PC-3 (cell line): ENCODE results near the gene PSMB2. TPM values are rescaled to one million over a fixed set of nuclear protein-coding genes. Genes with fewer than 3 reads are reported as not detected.

ENCODE experiments used
- ATAC-seq: fragments of 200-7000 bp; cut with Tn5 transposase; 2 replicates; pipeline ENCODE4 v1.9.1; 2020; ENCODE audit warnings: mild to moderate bottlenecking, moderate library complexity
- BruUV-seq: library from RNA; stranded (reverse); fragments of 400-500 nt; replicated peaks from 2 replicates; lab custom pipeline; 2021; lab: Mats Ljungman, UMichigan
- CTCF ChIA-PET: fragments of 300-600 bp; sonication (Branson Sonifier 250); formaldehyde crosslinking; loops from one replicate; lab custom pipeline; 2022; ENCODE audit warnings: antibody characterized with exemption; lab: Charles Lee
- POLR2A ChIA-PET: fragments of 300-600 bp; sonication (Branson Sonifier 250); formaldehyde crosslinking; loops from one replicate; lab custom pipeline; 2022; ENCODE audit warnings: antibody characterized with exemption; ENCODE audit not compliant: unreplicated experiment; lab: Charles Lee
- DNase-seq: peaks from one replicate; pipeline ENCODE4 v3.0.0-alpha.2; 2015
- H2AFZ ChIP-seq: fragments of 300-600 bp; sonication (generic); 2 replicates; pipeline ENCODE4 v1.6.0; 2016; ENCODE audit warnings: antibody characterized with exemption, low read length
- H3F3A ChIP-seq: fragments of 300-600 bp; sonication (generic); one replicate; pipeline ENCODE4 v1.6.0; 2017; ENCODE audit warnings: antibody characterized with exemption, low read length, control low read depth, mild to moderate bottlenecking; ENCODE audit not compliant: unreplicated experiment
- H3K27ac ChIP-seq: fragments of 300-600 bp; sonication (generic); 2 replicates; pipeline ENCODE4 v1.5.1; 2016; ENCODE audit warnings: mild to moderate bottlenecking, low read length
- H3K27me3 ChIP-seq: fragments of 300-600 bp; sonication (generic); 2 replicates; pipeline ENCODE4 v1.6.1; 2016; ENCODE audit warnings: low read length, mixed read lengths
- H3K36me3 ChIP-seq: fragments of 300-600 bp; sonication (generic); 2 replicates; pipeline ENCODE4 v1.6.1; 2016; ENCODE audit warnings: low read depth, mixed run types, low read length, mixed read lengths
- H3K4me1 ChIP-seq: fragments of 300-600 bp; sonication (generic); 2 replicates; pipeline ENCODE4 v1.5.1; 2016; ENCODE audit warnings: low read length; ENCODE audit not compliant: insufficient read depth
- H3K4me2 ChIP-seq: fragments of 300-600 bp; sonication (generic); 2 replicates; pipeline ENCODE4 v1.6.0; 2016; ENCODE audit warnings: low read length
- H3K4me3 ChIP-seq: fragments of 300-600 bp; sonication (generic); 2 replicates; pipeline ENCODE4 v1.5.1; 2016; ENCODE audit warnings: mild to moderate bottlenecking, low read length, mixed read lengths
- H3K79me2 ChIP-seq: fragments of 300-600 bp; sonication (generic); 2 replicates; pipeline ENCODE4 v1.6.1; 2017; ENCODE audit warnings: low read length, mixed read lengths
- H3K9ac ChIP-seq: fragments of 300-600 bp; sonication (generic); 2 replicates; pipeline ENCODE4 v1.6.0; 2016; ENCODE audit warnings: mild to moderate bottlenecking, low read length
- H3K9me2 ChIP-seq: fragments of 300-600 bp; sonication (generic); replicated peaks from 2 replicates; pipeline ENCODE4 v1.6.1; 2016; ENCODE audit warnings: mixed run types, low read length, mixed read lengths
- H3K9me3 ChIP-seq: fragments of 300-600 bp; sonication (generic); 2 replicates; pipeline ENCODE4 v1.6.1; 2016; ENCODE audit warnings: low read length, mixed read lengths
- H4K20me1 ChIP-seq: fragments of 300-600 bp; sonication (generic); 2 replicates; pipeline ENCODE4 v1.6.1; 2016; ENCODE audit warnings: low read length, mixed read lengths
- EZH2 ChIP-seq: fragments of 300-600 bp; sonication (generic); IDR thresholded peaks from one replicate; pipeline ENCODE4 v1.6.1; 2017; ENCODE audit warnings: antibody characterized with exemption, mild to moderate bottlenecking, low read length; ENCODE audit not compliant: unreplicated experiment
- EZH2phosphoT487 ChIP-seq: fragments of 300-600 bp; sonication (generic); IDR thresholded peaks from 2 replicates; pipeline ENCODE4 v1.6.1; 2018; ENCODE audit warnings: mild to moderate bottlenecking, antibody characterized with exemption, low read length, borderline replicate concordance
- intact Hi-C: fragments of 100-400 bp; cut with micrococcal nuclease; formaldehyde crosslinking; loops from 2 replicates; pipeline ENCODE4 v1.9.0; 2023
- total RNA-seq: library from RNA; depleted of rRNA; stranded (reverse); fragments of >200 nt; gene quantifications from 2 replicates; pipeline ENCODE4 v1.2.3, GENCODE V29; 2014
- TF ChIP-seq, protein P1 (sequence below): fragments of 300-600 bp; sonication (generic); conservative IDR thresholded peaks from 2 replicates; pipeline ENCODE4 v1.5.1; 2017; ENCODE audit warnings: antibody characterized with exemption, low read depth, mild to moderate bottlenecking, low read length

PSMB2 gene
- total RNA-seq, 1 experiment from 2014 or later = 61.2 TPM

DNA sequence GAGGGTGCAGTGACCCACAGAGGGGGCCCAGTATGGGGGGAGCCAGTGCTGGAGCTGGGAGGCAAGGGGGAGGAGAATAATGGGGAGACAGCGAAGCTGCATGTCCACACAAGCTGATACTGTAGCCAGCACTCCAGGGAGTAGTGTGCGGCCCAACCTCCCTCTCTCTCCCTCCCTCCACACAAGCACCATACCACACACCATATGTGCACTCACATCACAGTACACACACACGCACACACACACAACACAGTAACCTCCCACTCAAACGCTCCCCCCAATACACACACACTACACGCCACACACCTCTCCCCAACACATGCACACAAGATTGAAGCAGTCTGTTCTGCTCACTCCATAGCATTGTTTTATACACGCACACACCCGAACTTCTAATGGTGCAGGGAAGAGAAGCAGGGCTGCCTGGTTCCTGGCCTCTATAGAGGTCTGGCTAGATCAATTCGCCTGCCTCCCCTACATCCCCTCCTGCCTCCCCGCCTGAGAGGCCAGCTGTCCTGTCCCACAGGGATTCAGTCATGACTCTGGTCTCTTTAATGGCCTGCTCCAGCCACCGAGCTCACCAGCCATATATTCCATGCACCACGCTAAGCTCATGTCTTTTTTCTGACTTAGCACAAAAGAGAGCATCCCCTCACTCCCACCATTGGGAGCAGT is 79.9 kb downstream of the PSMB2 start:
- H3K79me2 ChIP-seq = peaks cover 26% of the 10 kb centered on the region
- DNase-seq (no peak), ATAC-seq (no peak)
- H3F3A ChIP-seq = peaks cover 5% of the 10 kb centered on the region
- H3K27me3 ChIP-seq = no peaks in the 10 kb centered on the region
- no TSS peak for BruUV-seq
- H4K20me1 ChIP-seq = no peaks in the 10 kb centered on the region
- H3K36me3 ChIP-seq = peaks cover 5% of the 10 kb centered on the region; the same call in 1 of the 2 replicates
- H2AFZ ChIP-seq = no peak overlapping the region
- peaks cover 10% of the 10 kb centered on the region; the same call in 1 of the 2 replicates for H3K4me1 ChIP-seq
- H3K4me2 ChIP-seq = no peak overlapping the region
- no peaks in the 10 kb centered on the region for H3K9me2 ChIP-seq
- POLR2A ChIA-PET = no interaction called here
- CTCF ChIA-PET = interaction anchor here (0.8 kb wide), 1 partner anchor 109 kb away, joined by 3 read pairs; no protein-coding TSS in a partner anchor
- no peak overlapping the region for H3K4me3 ChIP-seq
- no peaks in the 10 kb centered on the region for H3K9me3 ChIP-seq
- intact Hi-C loops = no loop called here
- no peak overlapping the region for H3K9ac ChIP-seq
- no peak overlapping the region for H3K27ac ChIP-seq
- TF ChIP-seq, protein P1, sequence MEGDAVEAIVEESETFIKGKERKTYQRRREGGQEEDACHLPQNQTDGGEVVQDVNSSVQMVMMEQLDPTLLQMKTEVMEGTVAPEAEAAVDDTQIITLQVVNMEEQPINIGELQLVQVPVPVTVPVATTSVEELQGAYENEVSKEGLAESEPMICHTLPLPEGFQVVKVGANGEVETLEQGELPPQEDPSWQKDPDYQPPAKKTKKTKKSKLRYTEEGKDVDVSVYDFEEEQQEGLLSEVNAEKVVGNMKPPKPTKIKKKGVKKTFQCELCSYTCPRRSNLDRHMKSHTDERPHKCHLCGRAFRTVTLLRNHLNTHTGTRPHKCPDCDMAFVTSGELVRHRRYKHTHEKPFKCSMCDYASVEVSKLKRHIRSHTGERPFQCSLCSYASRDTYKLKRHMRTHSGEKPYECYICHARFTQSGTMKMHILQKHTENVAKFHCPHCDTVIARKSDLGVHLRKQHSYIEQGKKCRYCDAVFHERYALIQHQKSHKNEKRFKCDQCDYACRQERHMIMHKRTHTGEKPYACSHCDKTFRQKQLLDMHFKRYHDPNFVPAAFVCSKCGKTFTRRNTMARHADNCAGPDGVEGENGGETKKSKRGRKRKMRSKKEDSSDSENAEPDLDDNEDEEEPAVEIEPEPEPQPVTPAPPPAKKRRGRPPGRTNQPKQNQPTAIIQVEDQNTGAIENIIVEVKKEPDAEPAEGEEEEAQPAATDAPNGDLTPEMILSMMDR = no peak
- TF ChIP-seq EZH2phosphoT487 (no peak), EZH2 (no peak)

DNA sequence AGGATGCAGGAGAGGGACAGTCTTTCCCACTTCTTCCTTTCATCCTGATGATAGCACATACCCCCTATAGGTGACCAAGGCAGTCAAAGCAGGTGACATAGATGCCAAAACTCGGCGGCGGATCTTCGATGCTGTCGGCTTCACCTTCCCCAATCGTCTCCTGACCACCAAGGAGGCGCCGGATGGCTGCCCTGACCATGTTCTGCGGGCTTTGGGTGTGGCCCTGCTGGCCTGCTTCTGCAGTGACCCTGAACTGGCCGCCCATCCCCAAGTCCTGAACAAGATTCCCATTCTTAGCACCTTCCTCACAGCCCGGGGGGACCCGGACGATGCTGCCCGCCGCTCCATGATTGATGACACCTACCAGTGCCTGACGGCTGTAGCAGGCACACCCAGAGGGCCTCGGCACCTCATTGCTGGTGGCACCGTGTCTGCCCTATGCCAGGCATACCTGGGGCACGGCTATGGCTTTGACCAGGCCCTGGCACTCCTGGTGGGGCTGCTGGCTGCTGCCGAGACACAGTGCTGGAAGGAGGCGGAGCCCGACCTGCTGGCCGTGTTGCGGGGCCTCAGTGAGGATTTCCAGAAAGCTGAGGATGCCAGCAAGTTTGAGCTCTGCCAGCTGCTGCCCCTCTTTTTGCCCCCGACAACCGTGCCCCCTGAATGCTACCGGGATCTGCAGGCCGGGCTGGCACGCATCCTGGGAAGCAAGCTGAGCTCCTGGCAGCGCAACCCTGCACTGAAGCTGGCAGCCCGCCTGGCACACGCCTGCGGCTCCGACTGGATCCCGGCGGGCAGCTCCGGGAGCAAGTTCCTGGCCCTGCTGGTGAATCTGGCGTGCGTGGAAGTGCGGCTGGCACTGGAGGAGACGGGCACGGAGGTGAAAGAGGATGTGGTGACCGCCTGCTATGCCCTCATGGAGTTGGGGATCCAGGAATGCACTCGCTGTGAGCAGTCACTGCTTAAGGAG is 80.8 kb downstream of the PSMB2 start:
- Histone ChIP-seq H3K9ac (no peak overlapping the region), H3K27me3 (no peaks in the 10 kb centered on the region), H4K20me1 (no peaks in the 10 kb centered on the region), H2AFZ (no peak overlapping the region), H3K79me2 (peaks cover 28% of the 10 kb centered on the region), H3K27ac (no peak overlapping the region), H3K9me2 (no peaks in the 10 kb centered on the region), H3K4me2 (no peak overlapping the region), H3K4me3 (no peak overlapping the region), H3K4me1 (peaks cover 17% of the 10 kb centered on the region), H3K9me3 (no peaks in the 10 kb centered on the region), H3F3A (peaks cover 10% of the 10 kb centered on the region), H3K36me3 (peaks cover 5% of the 10 kb centered on the region; the same call in 1 of the 2 replicates)
- no TSS peak for BruUV-seq
- intact Hi-C loops = no loop called here
- no peak for DNase-seq
- CTCF ChIA-PET = interaction anchor here (0.7 to 0.8 kb wide), 2 partner anchors 65 to 108 kb away, joined by 3 read pairs; no protein-coding TSS in a partner anchor
- ATAC-seq = no peak
- POLR2A ChIA-PET = no interaction called here
- TF ChIP-seq EZH2phosphoT487 (no peak), EZH2 (no peak)
- TF ChIP-seq, protein P1 = no peak
